Lower lobe of right lung (tissue), 2 donors: ENCODE data around the gene VAPA. TPM values are rescaled to one million over a fixed set of nuclear protein-coding genes. Genes with fewer than 3 reads are reported as not detected.

ENCODE experiments used
- ATAC-seq, 2 donors: fragments of 200-7000 bp; cut with Tn5 transposase; one replicate each; pipeline ENCODE4 v1.9.1; 2020 to 2022; ENCODE audit warnings: mild to moderate bottlenecking in 2 of 2, moderate library complexity in 2 of 2
- DNase-seq: peaks from one replicate; pipeline ENCODE4 v3.0.0-alpha.2; 2020
- H3K27ac ChIP-seq: fragments of 200-600 bp; one replicate; pipeline ENCODE4 v1.8.0; 2022
- H3K27me3 ChIP-seq: fragments of 200-600 bp; one replicate; pipeline ENCODE4 v1.8.0; 2022; ENCODE audit warnings: low read depth
- H3K36me3 ChIP-seq: fragments of 200-600 bp; one replicate; pipeline ENCODE4 v1.8.0; 2022; ENCODE audit warnings: mild to moderate bottlenecking
- H3K4me1 ChIP-seq: fragments of 200-600 bp; one replicate; pipeline ENCODE4 v1.8.0; 2022
- H3K4me3 ChIP-seq: fragments of 200-600 bp; one replicate; pipeline ENCODE4 v1.8.0; 2022; ENCODE audit warnings: mild to moderate bottlenecking
- H3K9me3 ChIP-seq: fragments of 200-600 bp; one replicate; pipeline ENCODE4 v1.8.0; 2022
- intact Hi-C: fragments of 100-400 bp; cut with DNase I; formaldehyde crosslinking; loops from one replicate; pipeline ENCODE4 v1.11.0; 2022
- total RNA-seq: library from RNA; stranded (reverse); fragmentation: NEBNext Ultra II Directional; extraction: Animal tissue kit (Norgen Biotek cat#: 25700); gene quantifications from one replicate; pipeline ENCODE4 v1.2.1, GENCODE V29; 2021
- TF ChIP-seq, protein P1 (sequence below): fragments of 200-600 bp; IDR thresholded peaks from one replicate; pipeline ENCODE4 v1.8.0; 2022; ENCODE audit warnings: antibody characterized with exemption, mild to moderate bottlenecking
- donor health status: DM: no; HTN: yes; CAD: no; lungs with severe emphysema.

The VAPA gene
- total RNA-seq, 1 donor from 2014 or later: 235 TPM

- intact Hi-C loops: no loop called here
- Histone ChIP-seq H3K27ac (no peak overlapping the region), H3K9me3 (no peaks in the 10 kb centered on the region), H3K36me3 (peaks cover 84% of the 10 kb centered on the region), H3K4me1 (peaks cover 19% of the 10 kb centered on the region), H3K27me3 (no peaks in the 10 kb centered on the region), H3K4me3 (no peak overlapping the region)
- TF ChIP-seq, protein P1, sequence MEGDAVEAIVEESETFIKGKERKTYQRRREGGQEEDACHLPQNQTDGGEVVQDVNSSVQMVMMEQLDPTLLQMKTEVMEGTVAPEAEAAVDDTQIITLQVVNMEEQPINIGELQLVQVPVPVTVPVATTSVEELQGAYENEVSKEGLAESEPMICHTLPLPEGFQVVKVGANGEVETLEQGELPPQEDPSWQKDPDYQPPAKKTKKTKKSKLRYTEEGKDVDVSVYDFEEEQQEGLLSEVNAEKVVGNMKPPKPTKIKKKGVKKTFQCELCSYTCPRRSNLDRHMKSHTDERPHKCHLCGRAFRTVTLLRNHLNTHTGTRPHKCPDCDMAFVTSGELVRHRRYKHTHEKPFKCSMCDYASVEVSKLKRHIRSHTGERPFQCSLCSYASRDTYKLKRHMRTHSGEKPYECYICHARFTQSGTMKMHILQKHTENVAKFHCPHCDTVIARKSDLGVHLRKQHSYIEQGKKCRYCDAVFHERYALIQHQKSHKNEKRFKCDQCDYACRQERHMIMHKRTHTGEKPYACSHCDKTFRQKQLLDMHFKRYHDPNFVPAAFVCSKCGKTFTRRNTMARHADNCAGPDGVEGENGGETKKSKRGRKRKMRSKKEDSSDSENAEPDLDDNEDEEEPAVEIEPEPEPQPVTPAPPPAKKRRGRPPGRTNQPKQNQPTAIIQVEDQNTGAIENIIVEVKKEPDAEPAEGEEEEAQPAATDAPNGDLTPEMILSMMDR: no peak
- no peak for DNase-seq
- ATAC-seq: no peak
Observed at GRCh38 chr18:9947248-9947647, 33.4 kb downstream of the VAPA start.

- TF ChIP-seq, protein P1: no peak
- intact Hi-C loops: no loop called here
- Histone ChIP-seq H3K9me3 (no peaks in the 10 kb centered on the region), H3K36me3 (peaks cover 89% of the 10 kb centered on the region), H3K4me3 (no peak overlapping the region), H3K27ac (no peak overlapping the region), H3K27me3 (no peaks in the 10 kb centered on the region), H3K4me1 (peaks cover 19% of the 10 kb centered on the region)
- no peak for DNase-seq
- ATAC-seq: no peak
Observed at GRCh38 chr18:9949315-9949714, 35.5 kb downstream of the VAPA start.

GRCh38 chr18:9949861-9950260 is 36.0 kb downstream of the VAPA start:
- intact Hi-C loops: no loop called here
- TF ChIP-seq, protein P1: no peak
- ATAC-seq (peak; percentile 40 to 75), DNase-seq (no peak)
- H3K9me3 ChIP-seq: no peaks in the 10 kb centered on the region
- no peak overlapping the region for H3K27ac ChIP-seq
- H3K4me3 ChIP-seq: no peak overlapping the region
- peaks cover 89% of the 10 kb centered on the region for H3K36me3 ChIP-seq
- no peaks in the 10 kb centered on the region for H3K27me3 ChIP-seq
- peaks cover 19% of the 10 kb centered on the region for H3K4me1 ChIP-seq

- peak overlapping the region; percentile 27 for H3K27ac ChIP-seq
- intact Hi-C loops: no loop called here
- H3K4me1 ChIP-seq: peaks cover 19% of the 10 kb centered on the region
- no peaks in the 10 kb centered on the region for H3K9me3 ChIP-seq
- ATAC-seq (peak; percentile 11 to 45), DNase-seq (no peak)
- H3K36me3 ChIP-seq: peaks cover 89% of the 10 kb centered on the region
- no peaks in the 10 kb centered on the region for H3K27me3 ChIP-seq
- no peak overlapping the region for H3K4me3 ChIP-seq
- TF ChIP-seq, protein P1: no peak
Observed at GRCh38 chr18:9950289-9951016, 36.6 kb downstream of the VAPA start.

DNA sequence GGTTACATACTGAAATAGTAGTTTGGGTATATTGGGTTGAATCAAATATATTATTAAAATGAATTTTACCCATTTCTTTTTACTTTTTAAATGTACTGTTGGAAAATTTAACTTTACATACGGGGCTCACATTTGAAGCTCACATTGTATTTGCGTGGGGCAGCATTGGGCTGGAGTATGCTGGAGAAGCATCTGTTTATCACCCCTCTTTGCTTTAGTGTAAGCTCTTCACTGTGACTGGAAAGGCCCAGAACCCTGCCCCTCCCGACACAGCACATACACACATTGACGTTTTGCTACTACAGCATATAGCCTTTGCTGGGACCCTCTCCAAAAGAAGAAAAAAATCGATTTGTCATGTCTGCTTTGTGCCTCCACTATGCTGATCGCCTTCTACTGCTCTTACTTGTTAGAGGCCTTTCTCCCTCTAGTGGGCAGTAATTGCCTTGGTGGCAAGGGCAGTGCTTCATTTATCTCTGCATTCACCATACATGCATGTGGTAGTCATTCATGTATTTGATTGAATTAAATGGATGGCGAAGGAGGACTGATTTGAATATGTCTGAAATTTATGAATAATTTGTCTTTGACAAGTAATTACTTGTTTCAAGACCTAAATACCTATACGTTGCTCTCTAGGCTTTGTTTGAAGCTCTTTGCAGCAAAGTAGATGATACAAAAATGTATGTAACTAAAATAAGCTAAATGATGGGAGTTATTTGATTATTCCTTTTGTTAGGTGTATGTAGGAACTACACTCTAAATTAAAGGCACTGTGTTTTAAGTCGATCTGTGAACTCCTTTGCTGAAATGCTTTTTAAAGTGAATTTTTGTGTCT is 37.4 kb downstream of the VAPA start:
- intact Hi-C loops: no loop called here
- H3K27ac ChIP-seq: no peak overlapping the region
- no peak for DNase-seq
- peaks cover 19% of the 10 kb centered on the region for H3K4me1 ChIP-seq
- TF ChIP-seq, protein P1: peak; percentile 53
- no peak overlapping the region for H3K4me3 ChIP-seq
- H3K27me3 ChIP-seq: no peaks in the 10 kb centered on the region
- peaks cover 89% of the 10 kb centered on the region for H3K36me3 ChIP-seq
- H3K9me3 ChIP-seq: no peaks in the 10 kb centered on the region
- ATAC-seq: peak; percentile 52 to 61
